Esophagus (tissue), 2 donors: Measurements from ENCODE around the gene ASF1B. TPM values are rescaled to one million over a fixed set of nuclear protein-coding genes. Genes with fewer than 3 reads are reported as not detected.
A peak's percentile ranks its signal among the peaks of the same experiment; 100 is the strongest.

Experiments used
- H3K27ac ChIP-seq, 2 donors: one replicate each; pipeline ENCODE4 v1.5.1; 2013; ENCODE audit warnings: low read depth in 2 of 2, mild to moderate bottlenecking in 2 of 2, inconsistent platforms in 1 of 2, low read length in 1 of 2, moderate library complexity in 1 of 2
- H3K27me3 ChIP-seq, 2 donors: one replicate each; pipeline ENCODE4 v1.6.1; 2013; ENCODE audit warnings: low read length in 2 of 2, control low read depth in 1 of 2, mild to moderate bottlenecking in 1 of 2; ENCODE audit not compliant: insufficient read depth in 2 of 2, control insufficient read depth in 1 of 2
- H3K36me3 ChIP-seq, 2 donors: one replicate each; pipeline ENCODE4 v1.6.1; 2013; ENCODE audit warnings: low read length in 1 of 2; ENCODE audit not compliant: control insufficient read depth in 2 of 2, insufficient read depth in 2 of 2
- H3K4me1 ChIP-seq, 2 donors: one replicate each; pipeline ENCODE4 v1.6.1; 2013; ENCODE audit warnings: low read length in 1 of 2; ENCODE audit not compliant: control insufficient read depth in 2 of 2, insufficient read depth in 2 of 2
- H3K4me3 ChIP-seq, 2 donors: one replicate each; pipeline ENCODE4 v1.5.1; 2013; ENCODE audit warnings: low read length in 2 of 2, mild to moderate bottlenecking in 2 of 2, low read depth in 1 of 2, moderate library complexity in 1 of 2
- H3K9me3 ChIP-seq, 2 donors: one replicate each; pipeline ENCODE4 v1.6.1; 2013; ENCODE audit warnings: mild to moderate bottlenecking in 2 of 2, low read depth in 1 of 2, low read length in 1 of 2, moderate library complexity in 1 of 2; ENCODE audit not compliant: control insufficient read depth in 2 of 2, insufficient read depth in 1 of 2
- WGBS, 2 donors: extraction: QIAGEN DNeasy Blood & Tissue Kit; methylation state at CpG; one replicate each; pipeline ENCODE4 v1.1.7; 2013; 5-methylcytosine and 5-hydroxymethylcytosine counted together
- polyA plus RNA-seq, 2 donors: library from polyadenylated mRNA; stranded (reverse); fragments of 200-250 nt; gene quantifications; one replicate each; pipeline ENCODE4 v1.2.3, GENCODE V29; 2013
- donor health status: healthy with polysubstance abuse.
- donor health status: Bipolar disorder and iron deficiency.

The ASF1B gene
- polyA plus RNA-seq, 2 donors: 9.1 to 14.6 TPM

DNA sequence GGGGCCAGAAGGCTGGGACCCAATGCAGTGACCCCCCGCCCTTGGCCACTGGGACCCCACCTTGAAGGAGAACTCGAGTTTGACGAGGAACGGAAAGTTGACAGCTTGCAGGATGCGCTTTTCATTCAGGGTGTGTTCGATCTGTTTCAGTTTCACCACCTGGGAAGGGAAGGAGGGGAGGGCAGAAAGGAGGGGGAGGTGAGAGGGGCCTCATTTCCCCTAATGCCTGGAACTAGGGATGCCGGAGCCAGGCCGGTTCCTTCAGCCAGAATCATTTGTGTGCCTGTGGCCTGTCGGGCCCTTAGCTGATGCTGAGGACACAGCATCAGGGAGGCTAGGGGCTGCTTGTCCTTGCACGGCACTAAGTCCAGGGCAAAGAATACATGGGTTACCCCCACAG is 33.6 kb downstream of the ASF1B start:
- no peaks in the 10 kb centered on the region for H3K27me3 ChIP-seq
- H3K4me3 ChIP-seq: no peak overlapping the region
- H3K9me3 ChIP-seq: no peaks in the 10 kb centered on the region
- 89 to 93% methylated on average over 10 of the region's 10 CpGs for WGBS, 2 donors
- peak overlapping the region in 1 of 2 donors; percentile 34 for H3K27ac ChIP-seq
- H3K36me3 ChIP-seq: peaks cover 7 to 24% of the 10 kb centered on the region in 2 donors
- no peaks in the 10 kb centered on the region for H3K4me1 ChIP-seq

DNA sequence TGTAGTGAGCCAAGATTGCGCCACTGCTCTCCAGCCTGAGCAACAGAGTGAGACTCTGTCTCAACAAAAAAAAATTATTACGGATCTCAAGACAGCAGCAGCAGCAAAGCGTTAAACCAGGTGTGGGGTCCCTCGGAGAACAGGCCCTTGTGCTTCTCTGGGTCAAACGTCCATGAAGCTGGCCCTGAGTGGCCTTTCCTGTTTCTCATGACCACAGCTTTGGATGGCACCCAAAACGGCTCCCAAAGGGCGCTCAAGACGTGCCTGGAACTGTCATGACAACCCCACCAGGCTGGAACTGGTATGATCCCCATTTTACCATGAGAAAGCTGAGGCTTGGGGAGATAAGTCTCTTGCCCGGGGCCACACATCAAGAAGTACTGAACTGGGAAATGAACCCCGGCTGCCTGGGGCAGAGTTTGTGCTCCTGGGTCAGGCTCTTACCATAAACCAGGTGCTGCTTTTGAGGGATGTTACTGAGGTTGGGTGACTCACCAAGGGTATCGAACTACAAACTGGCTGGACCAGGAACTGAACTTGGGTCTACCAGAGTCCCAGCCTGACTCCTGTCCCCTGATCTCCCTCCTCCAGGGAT is 34.2 kb downstream of the ASF1B start:
- Histone ChIP-seq H3K27me3 (no peaks in the 10 kb centered on the region), H3K4me3 (no peak overlapping the region), H3K36me3 (peaks cover 8 to 30% of the 10 kb centered on the region in 2 donors), H3K9me3 (no peaks in the 10 kb centered on the region), H3K27ac (peak overlapping the region in 1 of 2 donors; percentile 13), H3K4me1 (no peaks in the 10 kb centered on the region)
- 68% methylated on average over 11 of the region's 11 CpGs for WGBS, 2 donors

DNA sequence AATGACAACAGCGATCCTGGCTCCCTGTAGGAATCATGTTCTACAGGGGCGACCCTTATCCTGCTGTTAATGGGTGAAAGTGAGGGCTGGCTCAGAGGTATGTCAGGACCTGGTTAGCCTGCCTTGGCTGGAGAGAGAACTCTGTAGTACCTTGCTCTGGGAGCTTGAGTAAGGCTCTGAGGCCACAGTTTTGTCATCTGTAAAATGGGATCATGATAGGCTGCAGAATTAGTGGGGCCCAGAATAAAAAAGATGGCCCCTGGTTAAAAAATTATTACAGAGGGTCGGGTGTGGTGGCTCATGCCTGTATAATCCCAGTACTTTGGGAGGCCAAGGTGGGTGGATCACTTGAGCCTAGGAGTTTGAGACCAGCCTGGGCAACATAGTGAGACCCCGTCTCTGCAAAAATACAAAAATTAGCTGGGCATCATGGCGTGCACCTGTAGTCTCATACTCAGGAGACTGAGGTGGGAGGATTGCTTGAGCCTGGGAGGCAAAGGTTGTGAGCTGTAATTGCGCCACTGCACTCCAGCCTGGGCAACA is 35.3 kb downstream of the ASF1B start:
- no peak overlapping the region for H3K27ac ChIP-seq
- H3K9me3 ChIP-seq: no peaks in the 10 kb centered on the region
- no peak overlapping the region for H3K4me3 ChIP-seq
- no peaks in the 10 kb centered on the region for H3K4me1 ChIP-seq
- 96% methylated on average over 6 of the region's 6 CpGs for WGBS, 2 donors
- no peaks in the 10 kb centered on the region for H3K27me3 ChIP-seq
- peaks cover 11 to 35% of the 10 kb centered on the region in 2 donors for H3K36me3 ChIP-seq

DNA sequence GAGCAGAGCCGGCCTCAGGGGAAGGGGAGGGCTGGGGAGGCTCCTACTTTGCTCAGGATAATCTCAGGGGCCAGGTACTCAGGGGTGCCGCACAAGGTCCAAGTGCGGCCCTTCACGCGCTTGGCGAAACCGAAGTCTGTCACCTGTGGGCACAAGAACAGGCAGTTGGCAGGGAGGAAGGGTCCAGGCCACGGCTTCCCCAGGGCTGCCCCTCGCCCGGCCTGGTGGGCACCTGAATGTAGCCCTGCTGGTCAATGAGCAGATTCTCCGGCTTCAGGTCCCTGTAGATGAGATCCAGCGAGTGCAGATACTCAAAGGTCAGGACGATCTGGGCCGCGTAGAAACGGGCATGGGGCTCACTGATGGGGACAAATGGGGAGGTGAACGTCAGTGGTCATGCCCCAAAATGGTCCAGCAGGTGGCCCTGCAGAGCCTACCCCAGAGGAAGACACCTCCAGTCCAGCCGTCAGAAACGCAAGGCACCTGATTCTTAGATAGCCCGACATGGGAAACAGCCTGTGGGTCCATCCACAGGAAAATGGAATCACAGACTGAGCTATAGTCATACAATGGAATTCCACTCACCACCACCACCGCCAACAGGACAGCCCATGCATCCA is 38.7 kb downstream of the ASF1B start:
- Histone ChIP-seq H3K27ac (no peak overlapping the region), H3K4me3 (no peak overlapping the region), H3K9me3 (peaks cover 0 to 5% of the 10 kb centered on the region in 2 donors), H3K27me3 (no peaks in the 10 kb centered on the region), H3K4me1 (no peaks in the 10 kb centered on the region), H3K36me3 (peaks cover 8 to 27% of the 10 kb centered on the region in 2 donors)
- 83 to 85% methylated on average over 21 of the region's 21 CpGs for WGBS, 2 donors

DNA sequence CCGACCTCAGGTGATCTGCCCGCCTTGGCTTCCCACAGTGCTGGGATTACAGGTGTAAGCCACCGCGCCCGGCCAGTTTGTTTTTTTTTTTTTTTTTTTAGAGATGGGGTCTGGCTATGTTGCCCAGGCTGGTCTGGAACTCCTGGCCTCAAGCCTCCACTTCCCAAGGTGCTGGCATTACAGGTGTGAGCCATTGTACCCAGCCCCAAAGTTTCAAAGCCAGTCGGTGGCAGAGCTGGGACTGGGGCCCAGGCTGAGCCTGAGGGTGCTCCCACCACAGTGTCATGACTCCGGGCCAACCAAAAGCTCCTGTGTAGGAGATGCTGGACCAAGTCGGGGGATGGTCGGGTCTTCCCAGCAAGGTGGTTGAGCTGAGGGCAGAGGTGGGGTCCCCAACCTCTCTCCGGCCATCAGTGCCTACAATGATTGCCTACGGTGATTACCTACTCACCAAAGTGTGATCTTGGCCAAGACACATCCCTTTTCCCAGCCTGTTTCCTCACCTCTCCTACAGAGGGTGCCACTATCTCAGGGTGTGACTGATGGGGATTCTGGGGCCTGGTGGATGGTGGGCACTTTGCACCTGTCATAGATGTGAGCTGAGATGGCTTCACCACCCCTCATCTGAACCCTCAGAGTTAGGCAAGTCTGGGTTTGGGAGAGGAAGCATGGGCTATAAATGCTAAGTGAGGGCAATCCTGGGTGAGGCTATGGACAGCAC is 40.0 kb downstream of the ASF1B start:
- Histone ChIP-seq H3K27ac (no peak overlapping the region), H3K9me3 (peaks cover 0 to 5% of the 10 kb centered on the region in 2 donors), H3K4me1 (no peaks in the 10 kb centered on the region), H3K4me3 (no peak overlapping the region), H3K27me3 (no peaks in the 10 kb centered on the region), H3K36me3 (peaks cover 8 to 23% of the 10 kb centered on the region in 2 donors)
- 93 to 95% methylated on average over 11 of the region's 11 CpGs for WGBS, 2 donors

DNA sequence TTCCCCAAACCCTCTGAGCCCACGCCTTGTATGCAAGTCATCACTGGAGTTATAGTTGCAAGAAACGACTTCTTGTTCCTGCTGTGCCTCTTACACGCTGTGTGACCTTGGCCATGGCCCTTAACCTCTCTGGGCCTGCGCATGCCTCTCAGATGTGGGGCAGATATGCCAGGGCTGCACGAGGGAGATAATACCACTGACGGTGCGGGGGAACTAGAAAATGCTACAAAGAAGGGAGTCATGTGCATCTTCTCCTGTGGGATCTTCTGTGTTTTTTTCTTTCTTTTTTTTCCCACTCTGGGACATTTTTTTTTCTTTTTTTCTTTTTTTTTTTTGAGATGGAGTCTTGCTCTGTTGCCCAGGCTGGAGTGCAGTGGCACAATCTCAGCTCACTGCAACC is 41.5 kb downstream of the ASF1B start:
- Histone ChIP-seq H3K4me3 (no peak overlapping the region), H3K4me1 (no peaks in the 10 kb centered on the region), H3K27ac (no peak overlapping the region), H3K9me3 (peaks cover 0 to 5% of the 10 kb centered on the region in 2 donors), H3K27me3 (no peaks in the 10 kb centered on the region), H3K36me3 (peaks cover 4 to 17% of the 10 kb centered on the region in 2 donors)
- WGBS, 2 donors: 82 to 87% methylated on average over 7 of the region's 7 CpGs

DNA sequence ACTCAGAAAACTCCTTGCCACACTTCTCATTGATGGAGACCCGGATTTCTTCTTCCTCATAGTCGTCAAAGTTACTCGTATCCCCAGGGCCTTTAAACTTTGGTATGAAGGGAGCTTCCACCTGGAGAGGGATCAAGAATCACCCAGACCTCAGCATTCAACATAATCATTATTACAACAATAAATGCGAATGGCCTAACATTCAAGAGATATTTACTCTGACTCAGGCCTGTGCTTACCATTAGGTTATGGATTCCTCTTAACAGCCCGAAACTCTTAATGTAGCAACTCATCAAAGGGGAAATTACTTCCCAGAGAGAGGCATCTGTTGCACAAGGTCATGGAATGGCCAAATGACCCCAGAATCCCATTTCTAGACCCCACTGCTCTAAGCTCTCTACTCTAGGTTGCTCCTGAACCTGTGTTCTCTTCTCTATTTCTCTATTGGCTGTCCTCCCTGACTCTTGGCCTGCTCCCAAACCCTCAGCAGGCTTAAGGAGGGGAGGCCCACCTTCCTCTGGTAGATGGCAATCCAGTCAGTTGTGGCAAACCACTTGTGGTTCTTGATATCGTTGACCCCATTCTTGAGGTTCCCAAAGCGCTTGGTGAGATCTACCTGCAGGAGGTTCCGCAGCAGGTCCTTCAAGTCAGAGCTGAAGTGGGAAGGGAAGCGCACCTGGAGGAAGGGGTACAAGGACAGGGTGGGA is 43.1 kb downstream of the ASF1B start:
- H3K27ac ChIP-seq: no peak overlapping the region
- WGBS, 2 donors: 95% methylated on average over 9 of the region's 9 CpGs
- no peak overlapping the region for H3K4me3 ChIP-seq
- peaks cover 4 to 25% of the 10 kb centered on the region in 2 donors for H3K36me3 ChIP-seq
- H3K4me1 ChIP-seq: no peaks in the 10 kb centered on the region
- H3K9me3 ChIP-seq: peaks cover 0 to 5% of the 10 kb centered on the region in 2 donors
- no peaks in the 10 kb centered on the region for H3K27me3 ChIP-seq

DNA sequence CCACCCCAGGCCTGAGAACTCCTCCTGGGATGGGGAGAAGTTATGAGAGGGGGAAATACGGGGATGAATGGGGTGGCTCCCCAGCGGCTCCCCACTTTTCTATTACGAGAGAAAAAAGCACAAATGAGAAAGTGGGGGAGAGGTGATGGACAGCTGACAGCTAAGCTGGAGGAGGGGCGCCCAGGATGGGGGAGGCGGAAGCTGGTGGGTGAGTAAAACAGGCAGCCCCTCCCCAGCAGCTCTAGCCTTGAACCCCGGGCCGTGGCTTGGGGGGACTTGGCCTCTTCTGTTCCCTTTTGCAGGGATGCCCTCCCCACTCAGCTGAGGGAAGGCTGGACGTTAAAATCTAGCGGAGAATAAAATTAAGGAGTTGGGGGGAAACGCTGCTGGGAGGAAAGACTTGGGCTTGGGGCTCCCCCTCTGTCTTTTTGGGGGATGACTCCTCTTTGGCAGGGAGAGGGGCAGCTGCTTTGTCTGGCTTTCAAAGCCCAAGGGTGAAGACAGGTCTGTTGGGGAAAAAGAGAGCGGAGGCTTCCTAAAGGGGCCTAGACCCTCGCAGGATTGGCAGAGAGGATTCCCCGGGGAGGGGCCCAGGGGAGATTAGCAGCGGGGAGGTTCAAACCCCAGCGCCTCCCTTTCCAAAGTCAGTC is 44.5 kb downstream of the ASF1B start:
- H3K4me3 ChIP-seq: peak overlapping the region; percentile 70 to 74
- 13 to 18% methylated on average over 15 of the region's 15 CpGs for WGBS, 2 donors
- peaks cover 0 to 5% of the 10 kb centered on the region in 2 donors for H3K9me3 ChIP-seq
- peaks cover under 1 to 20% of the 10 kb centered on the region in 2 donors for H3K36me3 ChIP-seq
- H3K27me3 ChIP-seq: no peaks in the 10 kb centered on the region
- peak overlapping the region; percentile 93 for H3K27ac ChIP-seq
- no peaks in the 10 kb centered on the region for H3K4me1 ChIP-seq
